Naive thymus-derived CD4-positive, alpha-beta T cell (primary cell): Measurements from ENCODE around the gene RAB3GAP2. TPM values are rescaled to one million over a fixed set of nuclear protein-coding genes. Genes with fewer than 3 reads are reported as not detected.

Experiments
- ATAC-seq: fragments of 150-1000 bp; cut with Tn5 transposase; 2 replicates; pipeline ENCODE4 v1.10.0; 2021; ENCODE audit warnings: mild to moderate bottlenecking, moderate library complexity
- CTCF ChIA-PET: fragments of 350-600 bp; sonication (Branson Sonifier 250); formaldehyde crosslinking; loops from one replicate; lab custom pipeline; 2021; ENCODE audit warnings: antibody characterized with exemption; lab: Charles Lee
- POLR2A ChIA-PET: fragments of 350-600 bp; sonication (Branson Sonifier 250); formaldehyde crosslinking; loops from one replicate; lab custom pipeline; 2021; ENCODE audit warnings: antibody characterized with exemption, inconsistent platforms; lab: Charles Lee
- DNase-seq, 9 donors: peaks; one replicate each; pipeline versions ENCODE4 v3.0.0 to v3.0.0-alpha.2; 2020 to 2022; ENCODE audit warnings: mixed read lengths in 1 of 9
- H3K27ac ChIP-seq: one replicate; pipeline ENCODE4 v1.7.0; 2013; ENCODE audit warnings: mild to moderate bottlenecking, low read depth, low read length, moderate library complexity
- H3K27me3 ChIP-seq, 2 donors: one replicate each; pipeline ENCODE4 v1.7.0; 2013; ENCODE audit warnings: low read length in 2 of 2, mild to moderate bottlenecking in 2 of 2, moderate library complexity in 2 of 2; ENCODE audit not compliant: control insufficient read depth in 2 of 2, insufficient read depth in 2 of 2
- H3K36me3 ChIP-seq, 3 experiments: 1 replicate in 2 of 3; 2 replicates in 1 of 3; pipeline ENCODE4 v1.7.0; 2013; ENCODE audit warnings: low read length in 3 of 3, mild to moderate bottlenecking in 3 of 3, moderate library complexity in 1 of 3; ENCODE audit not compliant: insufficient read depth in 3 of 3, control insufficient read depth in 2 of 3
- H3K4me1 ChIP-seq, 2 donors: one replicate each; pipeline ENCODE4 v1.7.0; 2013; ENCODE audit warnings: low read length in 2 of 2, mild to moderate bottlenecking in 2 of 2, moderate library complexity in 1 of 2; ENCODE audit not compliant: control insufficient read depth in 2 of 2, insufficient read depth in 2 of 2
- H3K4me3 ChIP-seq: 2 replicates; pipeline ENCODE4 v1.7.0; 2013; ENCODE audit warnings: mild to moderate bottlenecking, low read length
- H3K9me3 ChIP-seq, 3 experiments: 1 replicate in 2 of 3; 2 replicates in 1 of 3; pipeline ENCODE4 v1.7.0; 2013; ENCODE audit warnings: low read length in 3 of 3; ENCODE audit not compliant: control insufficient read depth in 2 of 3
- H3K27ac Mint-ChIP-seq, 9 donors: one replicate each; pipeline ENCODE4 v1.8.0; 2020 to 2022; ENCODE audit warnings: mixed read lengths in 9 of 9, mild to moderate bottlenecking in 8 of 9, moderate library complexity in 5 of 9, inconsistent platforms in 2 of 9
- H3K27me3 Mint-ChIP-seq, 5 donors: one replicate each; pipeline ENCODE4 v1.8.0; 2021 to 2022; ENCODE audit warnings: mixed read lengths in 5 of 5, mild to moderate bottlenecking in 1 of 5
- H3K36me3 Mint-ChIP-seq, 5 donors: one replicate each; pipeline ENCODE4 v1.8.0; 2020 to 2022; ENCODE audit warnings: mixed read lengths in 5 of 5, mild to moderate bottlenecking in 3 of 5, inconsistent platforms in 1 of 5
- H3K4me1 Mint-ChIP-seq, 7 donors: one replicate each; pipeline ENCODE4 v1.8.0; 2020 to 2022; ENCODE audit warnings: mixed read lengths in 7 of 7, mild to moderate bottlenecking in 3 of 7, inconsistent platforms in 1 of 7
- H3K4me3 Mint-ChIP-seq, 10 donors: one replicate each; pipeline ENCODE4 v1.8.0; 2020 to 2022; ENCODE audit warnings: mild to moderate bottlenecking in 10 of 10, mixed read lengths in 10 of 10, moderate library complexity in 6 of 10, inconsistent platforms in 2 of 10
- H3K9me3 Mint-ChIP-seq, 11 donors: one replicate each; pipeline ENCODE4 v1.8.0; 2020 to 2022; ENCODE audit warnings: mixed read lengths in 11 of 11, mild to moderate bottlenecking in 4 of 11, inconsistent platforms in 1 of 11, moderate library complexity in 1 of 11
- intact Hi-C, 2 donors: fragments of 100-400 bp; cut with micrococcal nuclease; formaldehyde crosslinking; loops; one replicate each; pipeline ENCODE4 v1.15.1; 2023
- polyA plus RNA-seq, 2 donors: library from polyadenylated mRNA; unstranded; fragments of 300-500 nt; fragmentation: Illumina TruSeq; gene quantifications; one replicate each; pipeline ENCODE4 v1.2.3, GENCODE V29; 2021
- total RNA-seq, 6 experiments: library from RNA in 5 of 6; stranded (reverse) in 5 of 6; gene quantifications; 1 replicate in 5 of 6; 2 replicates in 1 of 6; pipeline ENCODE4 v1.2.3 and lab custom pipeline; 2021 to 2026

The RAB3GAP2 gene
- total and polyA plus RNA-seq, 7 experiments from 2014 or later, result 13.9 to 53.0 (median 46.0) TPM

DNA sequence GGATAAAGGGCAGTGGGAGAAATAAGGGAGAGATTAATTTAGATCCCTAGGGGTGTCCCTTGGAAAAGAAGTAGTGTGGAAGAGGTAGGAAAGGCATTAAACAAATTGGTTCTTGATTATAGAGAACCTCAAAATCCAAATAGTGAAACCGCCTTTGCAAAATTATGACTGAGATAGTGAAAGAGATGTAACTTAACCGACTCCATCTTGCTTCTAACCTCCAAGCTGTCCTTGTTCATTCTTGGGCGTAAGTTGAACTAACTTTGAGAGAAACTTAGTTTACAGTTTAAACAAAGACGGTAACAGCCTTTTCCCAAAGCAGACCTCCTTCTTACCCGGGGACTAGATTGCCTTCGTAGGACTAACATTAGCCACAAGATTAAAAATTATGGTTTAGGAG lies 3.2 kb upstream of the RAB3GAP2 start:
- Mint-ChIP-seq H3K4me3 (no peak overlapping the region), H3K4me1 (peaks cover 0 to 7% (median 5%) of the 10 kb centered on the region in 7 donors), H3K27ac (no peak overlapping the region), H3K27me3 (peaks cover 0 to 23% (median 6%) of the 10 kb centered on the region in 5 donors), H3K9me3 (no peaks in the 10 kb centered on the region), H3K36me3 (no peaks in the 10 kb centered on the region)
- ChIA-PET CTCF (no interaction called here), POLR2A (no interaction called here)
- ATAC-seq (no peak), DNase-seq (no peak)
- Histone ChIP-seq H3K4me1 (peaks cover 6 to 15% of the 10 kb centered on the region in 2 donors), H3K36me3 (peaks cover 0 to 5% (median 0%) of the 10 kb centered on the region in 3 experiments), H3K27ac (no peak overlapping the region), H3K4me3 (no peak overlapping the region), H3K27me3 (no peaks in the 10 kb centered on the region), H3K9me3 (no peaks in the 10 kb centered on the region)
- intact Hi-C loops, result no loop called here

DNA sequence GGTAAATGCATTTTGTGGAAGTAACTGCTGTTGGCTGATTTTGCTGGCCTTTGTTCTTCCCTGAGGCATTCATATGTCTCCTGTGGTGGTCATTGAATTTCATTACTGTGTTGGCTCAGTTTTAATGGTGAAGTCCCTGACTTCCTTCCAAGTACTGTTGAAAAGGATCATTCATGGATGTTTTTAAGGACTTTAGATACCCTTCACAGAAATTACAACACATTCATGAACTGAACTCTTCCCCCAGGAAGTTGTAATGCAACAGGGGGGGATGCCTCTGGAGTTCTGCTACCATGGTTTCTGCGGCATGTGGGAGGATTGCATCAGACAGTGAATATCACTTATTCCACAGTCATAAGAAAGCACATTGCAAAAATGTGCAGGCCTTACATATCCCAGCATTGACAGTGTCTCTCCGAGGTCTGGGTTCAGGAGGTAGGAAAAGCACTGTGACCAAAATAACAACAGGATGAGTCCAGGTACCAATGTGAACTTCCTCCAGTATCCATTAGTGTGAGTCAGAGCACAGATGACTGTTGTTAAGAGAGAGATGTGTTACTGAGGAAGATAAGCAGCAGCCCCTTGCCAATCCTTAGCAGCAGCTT lies 2.1 kb upstream of the RAB3GAP2 start:
- ChIA-PET CTCF (no interaction called here), POLR2A (no interaction called here)
- Histone ChIP-seq H3K9me3 (no peaks in the 10 kb centered on the region), H3K4me3 (no peak overlapping the region), H3K27ac (no peak overlapping the region), H3K27me3 (no peaks in the 10 kb centered on the region), H3K4me1 (peaks cover 11 to 24% of the 10 kb centered on the region in 2 donors), H3K36me3 (peaks cover 0 to 5% (median 0%) of the 10 kb centered on the region in 3 experiments)
- Mint-ChIP-seq H3K27ac (no peak overlapping the region), H3K27me3 (peaks cover 0 to 23% (median 6%) of the 10 kb centered on the region in 5 donors), H3K9me3 (no peaks in the 10 kb centered on the region), H3K36me3 (no peaks in the 10 kb centered on the region), H3K4me3 (peak overlapping the region in 1 of 10 donors; percentile 26), H3K4me1 (peaks cover 0 to 7% (median 5%) of the 10 kb centered on the region in 7 donors)
- DNase-seq (no peak), ATAC-seq (no peak)
- intact Hi-C loops, result loop anchor here (5.0 kb wide), 3 partner anchors 57 to 1468 kb away; partner anchors contain the start of genes DUSP10 (in 1 of the 2) and LYPLAL1 (in 1 of the 2)

DNA sequence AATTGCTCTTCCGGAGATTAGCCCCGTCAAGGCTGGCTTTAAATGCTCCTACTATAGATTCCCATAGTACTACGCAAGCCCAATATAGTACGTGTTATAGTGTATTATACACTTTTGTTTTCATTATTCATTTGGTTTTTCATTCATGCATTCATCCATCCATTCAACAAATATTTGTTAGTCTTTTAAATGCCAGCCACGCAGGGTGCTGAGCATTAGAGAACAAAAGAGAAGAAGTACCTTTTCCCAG lies 513 bp upstream of the RAB3GAP2 start:
- H3K4me1 ChIP-seq, result peaks cover 21 to 24% of the 10 kb centered on the region in 2 donors
- peak overlapping the region; percentile 98 for H3K27ac ChIP-seq
- H3K27me3 ChIP-seq, result no peaks in the 10 kb centered on the region
- H3K36me3 ChIP-seq, result peaks cover 0 to 5% (median 0%) of the 10 kb centered on the region in 3 experiments
- peak overlapping the region; percentile 95 for H3K4me3 ChIP-seq
- peaks cover 0 to 16% (median 6%) of the 10 kb centered on the region in 5 donors for H3K27me3 Mint-ChIP-seq
- no peak for DNase-seq
- ChIA-PET CTCF (interaction anchor here (1.1 kb wide), 1 partner anchor 54 kb away, joined by 3 read pairs; no protein-coding TSS in a partner anchor), POLR2A (interaction anchor here (0.6 kb wide), 2 partner anchors 183 to 1440 kb away, joined by 3 read pairs; partner anchors contain the start of gene BPNT1)
- H3K9me3 Mint-ChIP-seq, result no peaks in the 10 kb centered on the region
- intact Hi-C loops, result loop anchor here (1.0 to 5.0 kb wide), 10 partner anchors 14 to 1987 kb away; partner anchors contain the start of genes BPNT1 (in 2 of the 2), EPRS1 (in 2 of the 2), IARS2 (in 2 of the 2) and C1orf115 (in 1 of the 2)
- no peak for ATAC-seq
- no peaks in the 10 kb centered on the region for H3K9me3 ChIP-seq
- H3K36me3 Mint-ChIP-seq, result peaks cover 7 to 15% (median 11%) of the 10 kb centered on the region in 5 donors
- peaks cover 5 to 19% (median 11%) of the 10 kb centered on the region in 7 donors for H3K4me1 Mint-ChIP-seq
- H3K4me3 Mint-ChIP-seq, result no peak overlapping the region
- no peak overlapping the region for H3K27ac Mint-ChIP-seq

GRCh38 chr1:220271706-220272046 lies 577 bp downstream of the RAB3GAP2 start:
- CTCF ChIA-PET, result interaction anchor here (1.1 kb wide), 1 partner anchor 53 kb away, joined by 3 read pairs; no protein-coding TSS in a partner anchor
- peaks cover 0 to 13% (median 0%) of the 10 kb centered on the region in 5 donors for H3K27me3 Mint-ChIP-seq
- ATAC-seq, result no peak
- POLR2A ChIA-PET, result no interaction called here
- H3K4me1 Mint-ChIP-seq, result peaks cover 7 to 22% (median 19%) of the 10 kb centered on the region in 7 donors
- Histone ChIP-seq H3K4me3 (peak overlapping the region; percentile 95), H3K4me1 (peaks cover 21 to 24% of the 10 kb centered on the region in 2 donors), H3K27me3 (no peaks in the 10 kb centered on the region), H3K36me3 (peaks cover 0 to 16% (median 8%) of the 10 kb centered on the region in 3 experiments), H3K9me3 (no peaks in the 10 kb centered on the region), H3K27ac (peak overlapping the region; percentile 98)
- H3K36me3 Mint-ChIP-seq, result peaks cover 14 to 26% (median 21%) of the 10 kb centered on the region in 5 donors
- H3K4me3 Mint-ChIP-seq, result no peak overlapping the region
- no peak overlapping the region for H3K27ac Mint-ChIP-seq
- intact Hi-C loops, result loop anchor here (1.0 to 5.0 kb wide), 10 partner anchors 13 to 1986 kb away; partner anchors contain the start of genes BPNT1 (in 2 of the 2), EPRS1 (in 2 of the 2), IARS2 (in 2 of the 2) and C1orf115 (in 1 of the 2)
- H3K9me3 Mint-ChIP-seq, result no peaks in the 10 kb centered on the region
- DNase-seq, result peak in 6 of 9 donors; percentile 2 to 29 (median 12)

DNA sequence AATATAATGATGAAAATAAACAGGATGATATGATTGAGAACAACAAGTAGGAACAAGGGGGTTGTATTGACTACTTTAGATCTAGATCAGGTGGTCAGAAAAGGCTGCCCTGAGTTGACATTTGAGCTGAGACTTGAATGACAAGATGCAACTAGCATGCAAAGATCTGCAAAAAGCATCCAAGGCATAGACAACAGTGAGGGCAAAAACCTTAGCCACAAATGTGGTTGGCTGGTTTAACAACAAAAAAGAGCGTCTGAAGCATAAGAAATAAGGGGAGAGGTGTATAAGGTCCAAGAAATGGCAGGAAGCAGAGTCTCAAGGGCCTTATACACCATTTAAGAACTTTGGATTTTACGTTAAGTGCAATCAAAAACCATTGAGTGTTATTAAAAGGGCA lies 3.2 kb downstream of the RAB3GAP2 start:
- POLR2A ChIA-PET, result no interaction called here
- H3K4me3 ChIP-seq, result no peak overlapping the region
- H3K4me1 ChIP-seq, result peaks cover 21 to 24% of the 10 kb centered on the region in 2 donors
- Mint-ChIP-seq H3K36me3 (peaks cover 14 to 38% (median 35%) of the 10 kb centered on the region in 5 donors), H3K27me3 (no peaks in the 10 kb centered on the region), H3K4me3 (peak overlapping the region in 5 of 10 donors; percentile 6 to 63 (median 51)), H3K9me3 (peaks cover 0 to 5% (median 3%) of the 10 kb centered on the region in 11 donors), H3K27ac (peak overlapping the region in 1 of 9 donors; percentile 22), H3K4me1 (peaks cover 12 to 36% (median 26%) of the 10 kb centered on the region in 7 donors)
- H3K36me3 ChIP-seq, result peaks cover 0 to 20% (median 8%) of the 10 kb centered on the region in 3 experiments
- CTCF ChIA-PET, result no interaction called here
- intact Hi-C loops, result no loop called here
- ATAC-seq (no peak), DNase-seq (no peak)
- H3K27me3 ChIP-seq, result no peaks in the 10 kb centered on the region
- no peak overlapping the region for H3K27ac ChIP-seq
- no peaks in the 10 kb centered on the region for H3K9me3 ChIP-seq

- Mint-ChIP-seq H3K9me3 (peaks cover 0 to 16% (median 5%) of the 10 kb centered on the region in 11 donors), H3K27ac (no peak overlapping the region), H3K4me1 (peaks cover 9 to 32% (median 26%) of the 10 kb centered on the region in 7 donors), H3K27me3 (no peaks in the 10 kb centered on the region), H3K4me3 (peak overlapping the region in 1 of 10 donors; percentile 38), H3K36me3 (peaks cover 14 to 48% (median 43%) of the 10 kb centered on the region in 5 donors)
- H3K27ac ChIP-seq, result no peak overlapping the region
- intact Hi-C loops, result no loop called here
- no peaks in the 10 kb centered on the region for H3K27me3 ChIP-seq
- H3K9me3 ChIP-seq, result no peaks in the 10 kb centered on the region
- peaks cover 21% of the 10 kb centered on the region in 2 donors for H3K4me1 ChIP-seq
- ChIA-PET POLR2A (interaction anchor here (1.0 kb wide), 1 partner anchor 19 kb away, joined by 4 read pairs; no protein-coding TSS in a partner anchor), CTCF (no interaction called here)
- ATAC-seq (no peak), DNase-seq (no peak)
- no peak overlapping the region for H3K4me3 ChIP-seq
- peaks cover 0 to 26% (median 8%) of the 10 kb centered on the region in 3 experiments for H3K36me3 ChIP-seq
Measured at GRCh38 chr1:220267630-220268029, 4.6 kb downstream of the RAB3GAP2 start.
